K562 (cell line): ENCODE measurements around the gene MCIDAS. TPM values are rescaled to one million over a fixed set of nuclear protein-coding genes. Genes with fewer than 3 reads are reported as not detected.

Experiments
- ATAC-seq: fragments of 200-7000 bp; cut with Tn5 transposase; 3 replicates; pipeline ENCODE4 v1.9.1; 2020; ENCODE audit warnings: moderate library complexity
- BruUV-seq: library from RNA; stranded (reverse); fragments of 400-500 nt; replicated peaks from 2 replicates; lab custom pipeline; 2021; lab: Mats Ljungman, UMichigan
- CTCF ChIA-PET: fragments of 300-600 bp; formaldehyde crosslinking; extraction: SDS; loops from one replicate; lab custom pipeline; 2021; ENCODE audit warnings: low intra/inter-chr PET ratio; lab: Yijun Ruan, JAX
- POLR2A ChIA-PET: fragments of 300-600, 350-650 bp; sonication (Branson Sonifier 250); formaldehyde crosslinking; extraction: SDS; loops from one replicate; lab custom pipeline; 2021; ENCODE audit warnings: antibody characterized with exemption, inconsistent platforms; lab: Yijun Ruan, JAX
- DNase-seq, 4 experiments: peaks; one replicate each; pipeline versions ENCODE4 v3.0.0 to v3.0.0-alpha.2; 2011 to 2018; ENCODE audit warnings: low spot score in 3 of 4, mixed read lengths in 3 of 4; ENCODE audit errors: extremely low read depth in 1 of 4
- FAIRE-seq: peaks from 2 replicates; lab custom pipeline; 2011; peaks lifted over from hg19 to GRCh38; lab: Jason Lieb, UNC
- H2AFZ ChIP-seq: 2 replicates; pipeline ENCODE4 v1.6.0; 2011; ENCODE audit warnings: low read depth, low read length, control low read depth, inconsistent platforms
- H3K27ac ChIP-seq: fragments of 200-600 bp; 3 replicates; pipeline ENCODE4 v1.8.0; 2011; ENCODE audit warnings: low read depth, mild to moderate bottlenecking, control low read depth, inconsistent platforms, low read length, moderate library complexity, mixed read lengths; ENCODE audit errors: extremely low read depth
- H3K27me3 ChIP-seq, 2 experiments: fragments of 300-600 bp in 1 of 2; 2 replicates in 1 of 2; 3 replicates in 1 of 2; pipeline versions ENCODE4 v1.6.0 to v1.8.0; 2011; ENCODE audit warnings: inconsistent platforms in 2 of 2, low read length in 2 of 2, mild to moderate bottlenecking in 1 of 2, mixed read lengths in 1 of 2, moderate library complexity in 1 of 2; ENCODE audit not compliant: control insufficient read depth in 2 of 2, insufficient read depth in 2 of 2
- H3K36me3 ChIP-seq: fragments of 300-600 bp; 3 replicates; pipeline ENCODE4 v1.8.0; 2011; ENCODE audit warnings: mild to moderate bottlenecking, low read length, inconsistent platforms; ENCODE audit not compliant: control insufficient read depth, insufficient read depth
- H3K4me1 ChIP-seq, 2 experiments: fragments of 200-600 bp in 1 of 2; replicated peaks in 1 of 2; 2 replicates in 1 of 2; 3 replicates in 1 of 2; pipeline versions ENCODE4 v1.5.1 to v1.8.0; 2011; ENCODE audit warnings: inconsistent platforms in 2 of 2, low read length in 2 of 2, mild to moderate bottlenecking in 1 of 2, mixed read lengths in 1 of 2, moderate library complexity in 1 of 2; ENCODE audit not compliant: control insufficient read depth in 2 of 2, insufficient read depth in 2 of 2
- H3K4me2 ChIP-seq: 2 replicates; pipeline ENCODE4 v1.6.1; 2011; ENCODE audit warnings: low read length, control low read depth, inconsistent platforms, mixed read lengths; ENCODE audit not compliant: insufficient read depth
- H3K4me3 ChIP-seq: fragments of 200-600 bp; sonication (generic), shearing (Covaris generic); 2 replicates; pipeline ENCODE4 v1.5.1; 2016; ENCODE audit warnings: control low read depth, inconsistent platforms
- H3K79me2 ChIP-seq: fragments of 200-600 bp; 3 replicates; pipeline ENCODE4 v1.8.0; 2011; ENCODE audit warnings: low read length, inconsistent platforms; ENCODE audit not compliant: control insufficient read depth, insufficient read depth
- H3K9ac ChIP-seq, 2 experiments: 2 replicates each; pipeline versions ENCODE4 v1.6.0 to v1.6.1; 2011; ENCODE audit warnings: low read depth in 2 of 2, low read length in 2 of 2, control low read depth in 1 of 2, inconsistent platforms in 1 of 2, mild to moderate bottlenecking in 1 of 2, mixed read lengths in 1 of 2; ENCODE audit not compliant: insufficient read depth in 1 of 2
- H3K9me1 ChIP-seq: one replicate; pipeline ENCODE4 v1.6.0; 2011; ENCODE audit warnings: inconsistent platforms, mild to moderate bottlenecking, low read length, moderate library complexity; ENCODE audit not compliant: control insufficient read depth, insufficient read depth
- H3K9me3 ChIP-seq: replicated peaks from 2 replicates; pipeline ENCODE4 v1.5.1; 2011; ENCODE audit warnings: low read depth, low read length, inconsistent platforms; ENCODE audit not compliant: control insufficient read depth, insufficient read depth
- H4K20me1 ChIP-seq: replicated peaks from 2 replicates; pipeline ENCODE4 v1.6.1; 2011; ENCODE audit warnings: low read length, inconsistent platforms, mixed read lengths; ENCODE audit not compliant: control insufficient read depth, insufficient read depth
- CHD2 ChIP-seq: IDR thresholded peaks from 2 replicates; pipeline ENCODE4 v1.6.1; 2011; ENCODE audit warnings: low read depth, low read length
- FIP1L1 ChIP-seq: fragments of 200-400 bp; formaldehyde crosslinking; IDR thresholded peaks from 2 replicates; pipeline ENCODE4 v1.6.1; 2018; ENCODE audit warnings: mild to moderate bottlenecking, low read depth, low read length; ENCODE audit not compliant: poor library complexity, severe bottlenecking
- GABPB1 ChIP-seq: sonication (generic); formaldehyde crosslinking; IDR thresholded peaks from 2 replicates; pipeline ENCODE4 v1.8.0; 2022; ENCODE audit warnings: mild to moderate bottlenecking, missing genetic modification reagents
- HDAC2 ChIP-seq: fragments of 450-650 bp; IDR thresholded peaks from 2 replicates; pipeline ENCODE4 v1.6.1; 2016; ENCODE audit warnings: mild to moderate bottlenecking
- KHSRP ChIP-seq: fragments of 450-650 bp; IDR thresholded peaks from 2 replicates; pipeline ENCODE4 v1.6.1; 2017
- NFATC3 ChIP-seq: fragments of 450-650 bp; IDR thresholded peaks from 2 replicates; pipeline ENCODE4 v1.6.1; 2017; ENCODE audit warnings: mild to moderate bottlenecking
- RHOXF2B ChIP-seq: fragments of 250-450 bp; sonication (Bioruptor Pico); conservative IDR thresholded peaks from 2 replicates; pipeline ENCODE4 v1.5.1; 2021
- ZNF232 ChIP-seq: sonication (generic); formaldehyde crosslinking; IDR thresholded peaks from 2 replicates; pipeline ENCODE4 v1.8.0; 2022; ENCODE audit warnings: mild to moderate bottlenecking, missing genetic modification reagents
- ZNF551 ChIP-seq: fragments of 250-450 bp; sonication (Bioruptor Pico); IDR thresholded peaks from 2 replicates; pipeline ENCODE4 v1.5.0; 2021; ENCODE audit warnings: mild to moderate bottlenecking, moderate library complexity
- WGBS: fragments of 100-300 bp; shearing (Covaris generic); methylation state at CpG from one replicate; pipeline ENCODE4 v1.1.6; 2016; ENCODE audit warnings: low coverage, mixed read lengths; ENCODE audit not compliant: insufficient coverage; ENCODE audit errors: missing lambda C conversion rate; 5-methylcytosine and 5-hydroxymethylcytosine counted together
- in situ Hi-C: fragments of 300-500 bp; cut with MboI; formaldehyde crosslinking; loops from 4 replicates; pipeline ENCODE4 v1.15.0; 2018; ENCODE audit warnings: inconsistent platforms, mixed read lengths
- intact Hi-C: fragments of 100-400 bp; cut with micrococcal nuclease; formaldehyde crosslinking; loops from 2 replicates; pipeline ENCODE4 v1.14.2; 2022
- polyA plus RNA-seq, 8 experiments: library from polyadenylated mRNA; depleted of rRNA in 4 of 8; stranded (reverse) in 5 of 8; unstranded in 3 of 8; fragments of >200 nt; fragmentation: Nextera tagmentation in 2 of 8; fragmentation: Illumina TruSeq in 1 of 8; extraction: Ambion mirVana in 2 of 8; extraction: Trizol in 1 of 8; gene quantifications; 2 replicates each; pipeline versions ENCODE4 v1.2.1 to v1.2.3, GENCODE V29; 2011 to 2014; ENCODE audit warnings: inconsistent platforms in 1 of 8, missing spikeins in 1 of 8
- total RNA-seq, 7 experiments: library from RNA; depleted of rRNA in 6 of 7; stranded (reverse); fragments of >200 nt in 6 of 7; fragmentation: Illumina TruSeq in 2 of 7; extraction: Trizol in 2 of 7; gene quantifications; 2 replicates each; pipeline versions ENCODE4 v1.2.1 to v1.2.3, GENCODE V29; 2011 to 2021; ENCODE audit warnings: low replicate concordance in 1 of 7
- TF ChIP-seq, protein P1 (sequence below): fragments of 250-450 bp; sonication (Bioruptor Pico); IDR thresholded peaks from 2 replicates; pipeline ENCODE4 v1.5.0; 2022; ENCODE audit warnings: mild to moderate bottlenecking
- TF ChIP-seq, protein P2 (sequence below), 3 experiments: fragments of 200-800 bp in 1 of 3; fragments of 250-450 bp in 1 of 3; fragments of 450-650 bp in 1 of 3; sonication (Bioruptor Pico) in 1 of 3; sonication (Bioruptor generic) in 1 of 3; formaldehyde crosslinking in 1 of 3; IDR thresholded peaks; 2 replicates each; pipeline versions ENCODE4 v1.6.1 to v1.8.0; 2016 to 2022; ENCODE audit warnings: mild to moderate bottlenecking in 2 of 3, missing genetic modification characterization in 2 of 3, missing compliant biosample characterization in 1 of 3, moderate library complexity in 1 of 3
- TF ChIP-seq, protein P3 (sequence below): fragments of 450-650 bp; IDR thresholded peaks from 2 replicates; pipeline ENCODE4 v1.6.1; 2016
- TF ChIP-seq, protein P4 (sequence below): sonication (generic); formaldehyde crosslinking; IDR thresholded peaks from 2 replicates; pipeline ENCODE4 v1.9.0; 2022; ENCODE audit warnings: mild to moderate bottlenecking, missing genetic modification reagents

Gene MCIDAS
- total and polyA plus RNA-seq, 9 of the 15 experiments (the other 6 are each of a cell fraction or from before 2014, with no cell fraction given), result 0.07 to 1.5 (median 0.69) TPM

DNA sequence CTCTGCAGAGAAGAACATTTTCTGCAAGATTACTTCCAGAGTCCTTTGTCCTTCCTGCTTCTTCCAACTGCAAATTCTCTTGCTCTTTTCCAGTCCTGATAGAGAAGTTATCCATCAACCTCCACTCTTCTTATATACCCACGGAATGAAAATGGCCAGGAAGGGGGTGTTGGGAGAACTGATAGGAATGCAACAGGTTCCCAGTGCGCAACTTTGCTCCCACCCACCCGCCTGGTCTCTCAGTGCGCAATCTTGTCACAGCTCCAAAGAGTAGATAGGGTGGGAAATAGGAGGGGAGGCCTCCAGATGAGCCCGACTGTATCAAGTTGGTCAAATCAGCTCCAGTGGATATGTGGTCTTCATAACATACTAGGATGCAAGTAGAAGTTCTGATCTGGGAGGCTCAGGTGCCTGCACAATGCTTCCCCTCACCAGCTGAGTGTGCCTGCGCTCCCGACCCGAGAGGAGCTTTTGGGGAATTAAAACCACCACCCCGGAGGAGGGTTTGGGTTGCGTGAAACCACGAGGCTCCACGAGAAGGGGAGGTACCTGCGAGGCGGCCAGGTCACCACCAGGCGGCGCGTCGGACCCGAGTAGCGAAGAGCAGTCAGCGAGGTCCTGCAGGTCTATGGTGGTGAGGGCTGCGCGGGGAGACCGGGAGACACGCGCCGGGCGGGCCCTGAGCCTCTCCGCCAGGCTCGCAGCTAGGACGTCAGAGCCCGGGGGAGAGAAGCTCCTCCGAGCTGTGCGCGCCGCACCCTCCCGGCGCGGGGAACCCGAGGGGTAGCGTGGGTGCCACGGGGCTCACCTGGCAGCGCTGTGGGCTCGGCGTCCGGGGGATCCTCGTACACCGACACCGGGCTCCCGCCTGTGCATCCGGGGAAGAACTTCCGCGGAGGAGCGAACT lies 835 bp downstream of the MCIDAS start:
- BruUV-seq, result no TSS peak
- peaks cover 6 to 25% of the 10 kb centered on the region in 2 experiments; a peak in 3 of 5 replicates for H3K4me1 ChIP-seq
- POLR2A ChIA-PET, result interaction anchor here (0.7 to 0.9 kb wide), 2 partner anchors 13 to 81 kb away, joined by 3 read pairs; no protein-coding TSS in a partner anchor
- H3K27me3 ChIP-seq, result peaks cover 9 to 12% of the 10 kb centered on the region in 2 experiments; a peak in 4 of 5 replicates
- peak overlapping the region; percentile 89 for H3K4me2 ChIP-seq
- H3K27ac ChIP-seq, result peak overlapping the region; percentile 55; the same call in 1 of the 3 replicates
- H3K4me3 ChIP-seq, result peak overlapping the region; percentile 71
- H4K20me1 ChIP-seq, result no peaks in the 10 kb centered on the region
- intact Hi-C loops, result loop anchor here (2.0 to 5.0 kb wide), 3 partner anchors 54 to 465 kb away; partner anchors contain the start of genes CDC20B, DHX29 and MTREX
- in situ Hi-C loops, result no loop called here
- no peaks in the 10 kb centered on the region for H3K9me3 ChIP-seq
- FAIRE-seq (peak; percentile 80), DNase-seq (peak; percentile 83 to 90 (median 88)), ATAC-seq (peak; percentile 93)
- CTCF ChIA-PET, result interaction anchor here (1.9 kb wide), 1 partner anchor 466 kb away, joined by 6 read pairs; no protein-coding TSS in a partner anchor
- H2AFZ ChIP-seq, result peak overlapping the region; percentile 99
- 6% methylated on average over 40 of the region's 54 CpGs for WGBS
- H3K36me3 ChIP-seq, result no peaks in the 10 kb centered on the region
- peak overlapping the region; percentile 82 to 89 for H3K9ac ChIP-seq
- H3K9me1 ChIP-seq, result peaks cover 3% of the 10 kb centered on the region
- no peaks in the 10 kb centered on the region for H3K79me2 ChIP-seq
- TF ChIP-seq HDAC2 (no peak), ZNF232 (CRISPR knock-in tag) (no peak; the same call in 1 of the 2 replicates), ZNF551 (CRISPR knock-in tag) (no peak), FIP1L1 (peak; percentile 50), GABPB1 (CRISPR knock-in tag) (peak; percentile 21; the same call in 1 of the 2 replicates), KHSRP (no peak), CHD2 (peak; percentile 43; the same call in 1 of the 2 replicates), RHOXF2B (CRISPR knock-in tag) (no peak), NFATC3 (0 out of 2 replicates have a peak, but pooled peaks have one; percentile 44)
- TF ChIP-seq, protein P1, sequence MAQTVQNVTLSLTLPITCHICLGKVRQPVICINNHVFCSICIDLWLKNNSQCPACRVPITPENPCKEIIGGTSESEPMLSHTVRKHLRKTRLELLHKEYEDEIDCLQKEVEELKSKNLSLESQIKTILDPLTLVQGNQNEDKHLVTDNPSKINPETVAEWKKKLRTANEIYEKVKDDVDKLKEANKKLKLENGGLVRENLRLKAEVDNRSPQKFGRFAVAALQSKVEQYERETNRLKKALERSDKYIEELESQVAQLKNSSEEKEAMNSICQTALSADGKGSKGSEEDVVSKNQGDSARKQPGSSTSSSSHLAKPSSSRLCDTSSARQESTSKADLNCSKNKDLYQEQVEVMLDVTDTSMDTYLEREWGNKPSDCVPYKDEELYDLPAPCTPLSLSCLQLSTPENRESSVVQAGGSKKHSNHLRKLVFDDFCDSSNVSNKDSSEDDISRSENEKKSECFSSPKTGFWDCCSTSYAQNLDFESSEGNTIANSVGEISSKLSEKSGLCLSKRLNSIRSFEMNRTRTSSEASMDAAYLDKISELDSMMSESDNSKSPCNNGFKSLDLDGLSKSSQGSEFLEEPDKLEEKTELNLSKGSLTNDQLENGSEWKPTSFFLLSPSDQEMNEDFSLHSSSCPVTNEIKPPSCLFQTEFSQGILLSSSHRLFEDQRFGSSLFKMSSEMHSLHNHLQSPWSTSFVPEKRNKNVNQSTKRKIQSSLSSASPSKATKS (CRISPR knock-in tag), result no peak
- TF ChIP-seq, protein P2, sequence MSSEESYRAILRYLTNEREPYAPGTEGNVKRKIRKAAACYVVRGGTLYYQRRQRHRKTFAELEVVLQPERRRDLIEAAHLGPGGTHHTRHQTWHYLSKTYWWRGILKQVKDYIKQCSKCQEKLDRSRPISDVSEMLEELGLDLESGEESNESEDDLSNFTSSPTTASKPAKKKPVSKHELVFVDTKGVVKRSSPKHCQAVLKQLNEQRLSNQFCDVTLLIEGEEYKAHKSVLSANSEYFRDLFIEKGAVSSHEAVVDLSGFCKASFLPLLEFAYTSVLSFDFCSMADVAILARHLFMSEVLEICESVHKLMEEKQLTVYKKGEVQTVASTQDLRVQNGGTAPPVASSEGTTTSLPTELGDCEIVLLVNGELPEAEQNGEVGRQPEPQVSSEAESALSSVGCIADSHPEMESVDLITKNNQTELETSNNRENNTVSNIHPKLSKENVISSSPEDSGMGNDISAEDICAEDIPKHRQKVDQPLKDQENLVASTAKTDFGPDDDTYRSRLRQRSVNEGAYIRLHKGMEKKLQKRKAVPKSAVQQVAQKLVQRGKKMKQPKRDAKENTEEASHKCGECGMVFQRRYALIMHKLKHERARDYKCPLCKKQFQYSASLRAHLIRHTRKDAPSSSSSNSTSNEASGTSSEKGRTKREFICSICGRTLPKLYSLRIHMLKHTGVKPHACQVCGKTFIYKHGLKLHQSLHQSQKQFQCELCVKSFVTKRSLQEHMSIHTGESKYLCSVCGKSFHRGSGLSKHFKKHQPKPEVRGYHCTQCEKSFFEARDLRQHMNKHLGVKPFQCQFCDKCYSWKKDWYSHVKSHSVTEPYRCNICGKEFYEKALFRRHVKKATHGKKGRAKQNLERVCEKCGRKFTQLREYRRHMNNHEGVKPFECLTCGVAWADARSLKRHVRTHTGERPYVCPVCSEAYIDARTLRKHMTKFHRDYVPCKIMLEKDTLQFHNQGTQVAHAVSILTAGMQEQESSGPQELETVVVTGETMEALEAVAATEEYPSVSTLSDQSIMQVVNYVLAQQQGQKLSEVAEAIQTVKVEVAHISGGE (CRISPR knock-in tag; IDR thresholded peaks at IDR 0.05), result 0 out of 6 replicates have a peak, but pooled peaks of 1 of the 3 experiments have one; percentile 21
- TF ChIP-seq, protein P3, sequence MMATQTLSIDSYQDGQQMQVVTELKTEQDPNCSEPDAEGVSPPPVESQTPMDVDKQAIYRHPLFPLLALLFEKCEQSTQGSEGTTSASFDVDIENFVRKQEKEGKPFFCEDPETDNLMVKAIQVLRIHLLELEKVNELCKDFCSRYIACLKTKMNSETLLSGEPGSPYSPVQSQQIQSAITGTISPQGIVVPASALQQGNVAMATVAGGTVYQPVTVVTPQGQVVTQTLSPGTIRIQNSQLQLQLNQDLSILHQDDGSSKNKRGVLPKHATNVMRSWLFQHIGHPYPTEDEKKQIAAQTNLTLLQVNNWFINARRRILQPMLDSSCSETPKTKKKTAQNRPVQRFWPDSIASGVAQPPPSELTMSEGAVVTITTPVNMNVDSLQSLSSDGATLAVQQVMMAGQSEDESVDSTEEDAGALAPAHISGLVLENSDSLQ, result no peak
- TF ChIP-seq, protein P4, sequence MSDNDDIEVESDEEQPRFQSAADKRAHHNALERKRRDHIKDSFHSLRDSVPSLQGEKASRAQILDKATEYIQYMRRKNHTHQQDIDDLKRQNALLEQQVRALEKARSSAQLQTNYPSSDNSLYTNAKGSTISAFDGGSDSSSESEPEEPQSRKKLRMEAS, result peak; percentile 85
